Neural progenitor cell (in vitro differentiated cells): Measurements from ENCODE around the gene OR10AG1. TPM values are rescaled to one million over a fixed set of nuclear protein-coding genes. Genes with fewer than 3 reads are reported as not detected.
A peak's percentile ranks its signal among the peaks of the same experiment; 100 is the strongest.

Source experiments
- DNase-seq: peaks from one replicate; pipeline ENCODE4 v3.0.0-alpha.2; 2016; ENCODE audit warnings: low spot score
- H2AFZ ChIP-seq: fragments of 200-600 bp; sonication (generic); replicated peaks from 2 replicates; pipeline ENCODE4 v1.6.1; 2016; ENCODE audit warnings: antibody characterized with exemption
- H3F3A ChIP-seq: fragments of 200-600 bp; sonication (generic); 2 replicates; pipeline ENCODE4 v1.6.1; 2016; ENCODE audit warnings: antibody characterized with exemption, low read depth
- H3K27ac ChIP-seq: fragments of 200-600 bp; sonication (generic); 2 replicates; pipeline ENCODE4 v1.5.1; 2016; ENCODE audit warnings: mild to moderate bottlenecking
- H3K27me3 ChIP-seq: fragments of 200-600 bp; sonication (generic); 2 replicates; pipeline ENCODE4 v1.6.1; 2016; ENCODE audit warnings: mild to moderate bottlenecking, moderate library complexity
- H3K36me3 ChIP-seq: fragments of 200-600 bp; sonication (generic); 2 replicates; pipeline ENCODE4 v1.5.1; 2016
- H3K4me1 ChIP-seq: fragments of 200-600 bp; sonication (generic); 2 replicates; pipeline ENCODE4 v1.6.1; 2016; ENCODE audit warnings: mixed run types
- H3K4me2 ChIP-seq: fragments of 200-600 bp; sonication (generic); 2 replicates; pipeline ENCODE4 v1.6.1; 2016
- H3K4me3 ChIP-seq: fragments of 200-600 bp; sonication (generic); 2 replicates; pipeline ENCODE4 v1.5.1; 2016
- H3K79me2 ChIP-seq: fragments of 200-600 bp; sonication (generic); 2 replicates; pipeline ENCODE4 v1.6.1; 2016; ENCODE audit warnings: low read depth
- H3K9ac ChIP-seq: fragments of 200-600 bp; sonication (generic); 2 replicates; pipeline ENCODE4 v1.6.1; 2016
- H3K9me3 ChIP-seq: fragments of 200-600 bp; sonication (generic); 2 replicates; pipeline ENCODE4 v1.5.1; 2016; ENCODE audit warnings: low read depth
- H4K20me1 ChIP-seq: fragments of 200-600 bp; sonication (generic); 2 replicates; pipeline ENCODE4 v1.6.1; 2016; ENCODE audit warnings: low read depth
- H3K27ac Mint-ChIP-seq: 3 replicates; pipeline ENCODE4 v1.8.0; 2021; ENCODE audit warnings: mixed read lengths
- H3K27me3 Mint-ChIP-seq: 2 replicates; pipeline ENCODE4 v1.8.0; 2022; ENCODE audit warnings: low read depth, mild to moderate bottlenecking, inconsistent platforms, moderate library complexity, mixed read lengths; ENCODE audit not compliant: insufficient read depth
- H3K36me3 Mint-ChIP-seq: 3 replicates; pipeline ENCODE4 v1.8.0; 2021; ENCODE audit warnings: mixed read lengths
- H3K4me1 Mint-ChIP-seq: 3 replicates; pipeline ENCODE4 v1.8.0; 2021; ENCODE audit warnings: mixed read lengths
- H3K4me3 Mint-ChIP-seq: 3 replicates; pipeline ENCODE4 v1.8.0; 2021; ENCODE audit warnings: mild to moderate bottlenecking, moderate library complexity, mixed read lengths
- H3K9me3 Mint-ChIP-seq: 3 replicates; pipeline ENCODE4 v1.8.0; 2020; ENCODE audit warnings: mixed read lengths
- CTCF ChIP-seq: fragments of 200-600 bp; sonication (generic); IDR thresholded peaks from 2 replicates; pipeline ENCODE4 v1.5.1; 2017; ENCODE audit warnings: antibody characterized with exemption, mild to moderate bottlenecking
- EZH2 ChIP-seq: fragments of 200-600 bp; sonication (generic); IDR thresholded peaks from 2 replicates; pipeline ENCODE4 v1.6.1; 2017; ENCODE audit warnings: antibody characterized with exemption, mild to moderate bottlenecking, moderate library complexity
- EZH2phosphoT487 ChIP-seq: fragments of 200-600 bp; sonication (generic); IDR thresholded peaks from 2 replicates; pipeline ENCODE4 v1.6.1; 2017; ENCODE audit warnings: antibody characterized with exemption
- total RNA-seq: library from RNA; depleted of rRNA; stranded (reverse); fragments of >200 nt; gene quantifications from 2 replicates; pipeline ENCODE4 v1.2.3, GENCODE V29; 2015; ENCODE audit warnings: low replicate concordance

Gene OR10AG1
- total RNA-seq, 1 donor from 2014 or later, result not detected

GRCh38 chr11:55966391-55966790 lies 3.4 kb downstream of the OR10AG1 start:
- no peaks in the 10 kb centered on the region for H3K27me3 ChIP-seq
- no peaks in the 10 kb centered on the region for H3K9me3 ChIP-seq
- no peak overlapping the region for H3K4me2 ChIP-seq
- no peaks in the 10 kb centered on the region for H3K36me3 ChIP-seq
- H3F3A ChIP-seq, result no peaks in the 10 kb centered on the region
- H4K20me1 ChIP-seq, result no peaks in the 10 kb centered on the region
- H3K9ac ChIP-seq, result no peak overlapping the region
- no peak for DNase-seq
- H3K4me1 Mint-ChIP-seq, result no peaks in the 10 kb centered on the region
- peaks cover 3% of the 10 kb centered on the region for H3K9me3 Mint-ChIP-seq
- H3K27ac Mint-ChIP-seq, result no peak overlapping the region
- H3K27me3 Mint-ChIP-seq, result no peaks in the 10 kb centered on the region
- H3K4me3 ChIP-seq, result no peak overlapping the region
- TF ChIP-seq EZH2 (no peak), EZH2phosphoT487 (no peak)
- no peaks in the 10 kb centered on the region for H3K36me3 Mint-ChIP-seq
- no peak overlapping the region for H3K27ac ChIP-seq
- H3K79me2 ChIP-seq, result no peaks in the 10 kb centered on the region
- no peaks in the 10 kb centered on the region for H3K4me1 ChIP-seq
- no peak overlapping the region for H2AFZ ChIP-seq
- no peak overlapping the region for H3K4me3 Mint-ChIP-seq

DNA sequence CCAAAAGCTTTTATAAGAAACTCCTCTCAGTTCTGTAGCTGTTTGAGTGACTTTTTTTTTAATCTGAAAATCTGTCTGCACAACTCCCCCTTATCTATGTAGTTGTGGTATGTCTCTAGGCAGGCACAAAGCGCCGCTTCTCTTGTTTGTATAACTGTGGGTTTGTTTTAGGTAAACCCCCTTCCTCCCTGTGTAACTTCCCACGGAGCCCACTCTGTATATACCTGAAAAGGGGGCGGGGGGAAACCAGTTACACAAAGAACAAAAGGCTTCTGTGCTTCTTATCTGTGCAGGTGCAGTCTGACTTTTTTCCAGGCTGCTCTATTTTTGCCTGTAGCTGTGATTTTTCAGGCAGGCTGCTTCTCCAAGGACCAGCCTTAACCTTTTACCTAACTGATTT lies 13.2 kb downstream of the OR10AG1 start:
- H3K27ac Mint-ChIP-seq, result no peak overlapping the region
- no peak overlapping the region for H3K4me3 Mint-ChIP-seq
- H3K36me3 Mint-ChIP-seq, result no peaks in the 10 kb centered on the region
- H3K4me1 Mint-ChIP-seq, result no peaks in the 10 kb centered on the region
- Histone ChIP-seq H3K27ac (no peak overlapping the region), H3K79me2 (no peaks in the 10 kb centered on the region), H3K9ac (no peak overlapping the region), H3K36me3 (no peaks in the 10 kb centered on the region), H3K9me3 (no peaks in the 10 kb centered on the region), H3K4me2 (no peak overlapping the region), H4K20me1 (no peaks in the 10 kb centered on the region), H3K4me3 (no peak overlapping the region), H3K27me3 (no peaks in the 10 kb centered on the region), H2AFZ (peak overlapping the region; percentile 32), H3K4me1 (no peaks in the 10 kb centered on the region), H3F3A (no peaks in the 10 kb centered on the region)
- H3K27me3 Mint-ChIP-seq, result no peaks in the 10 kb centered on the region
- TF ChIP-seq EZH2phosphoT487, result no peak
- no peak for TF ChIP-seq EZH2
- no peak for TF ChIP-seq CTCF
- no peak for DNase-seq
- H3K9me3 Mint-ChIP-seq, result no peaks in the 10 kb centered on the region

DNA sequence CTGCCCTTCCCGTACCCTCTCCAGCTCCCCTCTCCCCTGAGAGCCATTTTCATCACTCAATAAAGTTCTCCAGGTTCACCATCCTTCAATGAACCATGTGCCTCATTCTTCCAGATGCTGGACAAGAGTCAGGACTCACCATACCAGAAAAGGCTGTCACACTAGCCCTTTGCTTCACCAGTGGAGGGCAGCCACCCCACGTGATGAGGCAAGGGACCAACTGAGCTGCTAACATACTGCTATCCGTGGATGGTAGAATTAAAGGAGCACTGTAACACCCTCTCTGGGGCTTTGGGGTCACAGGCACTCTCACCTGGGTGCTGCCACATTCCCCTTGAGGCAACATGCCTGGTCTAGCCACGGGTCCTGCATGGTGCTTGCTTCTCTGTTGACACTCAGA lies 20.4 kb downstream of the OR10AG1 start:
- Histone ChIP-seq H4K20me1 (no peaks in the 10 kb centered on the region), H3K27ac (no peak overlapping the region), H3K4me3 (no peak overlapping the region), H3K9ac (no peak overlapping the region), H3K4me2 (no peak overlapping the region), H3K36me3 (no peaks in the 10 kb centered on the region), H3K79me2 (no peaks in the 10 kb centered on the region), H3K4me1 (no peaks in the 10 kb centered on the region), H2AFZ (no peak overlapping the region), H3F3A (no peaks in the 10 kb centered on the region), H3K27me3 (no peaks in the 10 kb centered on the region), H3K9me3 (no peaks in the 10 kb centered on the region)
- Mint-ChIP-seq H3K4me3 (no peak overlapping the region), H3K4me1 (no peaks in the 10 kb centered on the region), H3K27ac (no peak overlapping the region), H3K36me3 (no peaks in the 10 kb centered on the region), H3K9me3 (peaks cover 3% of the 10 kb centered on the region), H3K27me3 (no peaks in the 10 kb centered on the region)
- DNase-seq, result no peak
- TF ChIP-seq CTCF, result no peak
- no peak for TF ChIP-seq EZH2
- TF ChIP-seq EZH2phosphoT487, result no peak

DNA sequence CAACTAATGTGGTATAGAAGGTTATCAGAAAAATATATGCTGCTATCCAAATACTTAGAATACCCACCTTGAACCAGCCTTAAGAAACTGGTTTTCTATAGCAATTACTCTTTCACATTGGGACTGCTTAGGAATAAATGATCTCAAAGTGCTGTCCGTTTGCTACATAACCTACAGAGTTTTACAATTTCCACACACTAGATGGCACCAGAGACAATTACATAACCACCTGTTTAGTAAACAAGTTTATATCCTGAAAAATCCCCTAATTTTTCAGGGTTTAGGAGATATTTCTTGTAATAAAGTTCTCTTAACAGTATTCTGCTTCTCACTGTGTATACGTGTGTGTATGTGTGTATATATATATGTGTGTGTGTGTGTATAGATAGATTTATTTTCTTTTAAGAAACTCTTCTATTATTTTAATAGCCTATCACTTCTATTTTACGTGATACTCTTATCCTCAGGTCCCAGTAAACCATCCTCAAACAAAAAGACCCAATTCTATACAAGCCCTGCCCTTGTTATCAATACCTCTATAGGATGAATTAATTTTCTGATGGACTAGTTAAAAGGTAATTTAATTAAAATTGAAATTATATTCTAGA lies 26.9 kb downstream of the OR10AG1 start:
- Histone ChIP-seq H3K9me3 (no peaks in the 10 kb centered on the region), H3K27ac (no peak overlapping the region), H3F3A (no peaks in the 10 kb centered on the region), H3K4me1 (no peaks in the 10 kb centered on the region), H3K4me3 (no peak overlapping the region), H3K36me3 (no peaks in the 10 kb centered on the region), H3K79me2 (no peaks in the 10 kb centered on the region), H3K27me3 (no peaks in the 10 kb centered on the region), H3K9ac (no peak overlapping the region), H2AFZ (no peak overlapping the region), H3K4me2 (no peak overlapping the region), H4K20me1 (no peaks in the 10 kb centered on the region)
- peak; percentile 66 for DNase-seq
- Mint-ChIP-seq H3K36me3 (no peaks in the 10 kb centered on the region), H3K27ac (no peak overlapping the region), H3K27me3 (no peaks in the 10 kb centered on the region), H3K4me3 (no peak overlapping the region), H3K9me3 (no peaks in the 10 kb centered on the region), H3K4me1 (no peaks in the 10 kb centered on the region)
- TF ChIP-seq CTCF, result peak; percentile 78
- TF ChIP-seq EZH2, result no peak
- TF ChIP-seq EZH2phosphoT487, result no peak
